Measurements from ENCODE around the gene ARHGAP24.

DNA sequence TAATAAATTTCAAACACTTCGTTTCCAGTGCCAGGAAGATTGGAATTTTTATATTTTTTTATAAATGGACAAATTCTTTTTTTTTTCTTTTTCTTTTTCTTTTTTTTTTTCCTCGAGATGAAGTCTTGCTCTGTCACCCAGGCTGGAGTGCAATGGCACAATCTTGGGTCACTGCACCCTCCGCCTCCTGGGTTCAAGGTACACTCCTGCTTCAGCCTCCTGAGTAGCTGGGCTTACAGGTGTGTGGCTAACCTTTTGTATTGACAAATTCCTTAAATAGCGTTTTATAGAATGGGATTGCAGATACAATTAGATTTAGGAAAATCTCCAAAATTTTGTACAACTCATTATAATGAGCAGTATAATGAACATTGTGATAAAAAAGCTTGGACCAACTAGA lies 328.9 kb downstream of the ARHGAP24 start:
- TF ChIP-seq, protein P1, sequence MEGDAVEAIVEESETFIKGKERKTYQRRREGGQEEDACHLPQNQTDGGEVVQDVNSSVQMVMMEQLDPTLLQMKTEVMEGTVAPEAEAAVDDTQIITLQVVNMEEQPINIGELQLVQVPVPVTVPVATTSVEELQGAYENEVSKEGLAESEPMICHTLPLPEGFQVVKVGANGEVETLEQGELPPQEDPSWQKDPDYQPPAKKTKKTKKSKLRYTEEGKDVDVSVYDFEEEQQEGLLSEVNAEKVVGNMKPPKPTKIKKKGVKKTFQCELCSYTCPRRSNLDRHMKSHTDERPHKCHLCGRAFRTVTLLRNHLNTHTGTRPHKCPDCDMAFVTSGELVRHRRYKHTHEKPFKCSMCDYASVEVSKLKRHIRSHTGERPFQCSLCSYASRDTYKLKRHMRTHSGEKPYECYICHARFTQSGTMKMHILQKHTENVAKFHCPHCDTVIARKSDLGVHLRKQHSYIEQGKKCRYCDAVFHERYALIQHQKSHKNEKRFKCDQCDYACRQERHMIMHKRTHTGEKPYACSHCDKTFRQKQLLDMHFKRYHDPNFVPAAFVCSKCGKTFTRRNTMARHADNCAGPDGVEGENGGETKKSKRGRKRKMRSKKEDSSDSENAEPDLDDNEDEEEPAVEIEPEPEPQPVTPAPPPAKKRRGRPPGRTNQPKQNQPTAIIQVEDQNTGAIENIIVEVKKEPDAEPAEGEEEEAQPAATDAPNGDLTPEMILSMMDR (IDR thresholded peaks at IDR 0.05): no peak
- TF ChIP-seq ZFX (IDR thresholded peaks at IDR 0.05; ENCODE audit: borderline replicate concordance): no peak

All from 22Rv1 (cell line).